Endometrial microvascular endothelial cells (primary cell): ENCODE results near the gene ZSWIM3. TPM values are rescaled to one million over a fixed set of nuclear protein-coding genes. Genes with fewer than 3 reads are reported as not detected.
"Not testable (repeated sequence)": the region's sequence is repeated elsewhere in the genome, so short reads cannot be mapped to it uniquely, and the experiment has no call there.

Source experiments
- in situ Hi-C: cut with HindIII; loops from 2 replicates; pipeline ENCODE4 v1.10.0; 2017; ENCODE audit warnings: low sequenced_read_pairs, low pct_unique_long_range_greater_than_20kb; ENCODE audit errors: inconsistent ontology term
- total RNA-seq: library from RNA; depleted of rRNA; stranded (reverse); fragments of >200 nt; gene quantifications from one replicate; pipeline ENCODE4 v1.2.3, GENCODE V29; 2015; ENCODE audit errors: inconsistent ontology term

Gene ZSWIM3
- total RNA-seq, 1 donor from 2014 or later: 4.9 TPM

- in situ Hi-C loops: no loop called here
Measured at GRCh38 chr20:45899046-45899835, 41.8 kb downstream of the ZSWIM3 start.

- in situ Hi-C loops: not testable (repeated sequence)
Measured at GRCh38 chr20:45901332-45901731, 43.9 kb downstream of the ZSWIM3 start.

- in situ Hi-C loops: no loop called here
Measured at GRCh38 chr20:45902199-45902701, 44.8 kb downstream of the ZSWIM3 start.

- in situ Hi-C loops: no loop called here
Measured at GRCh38 chr20:45904583-45905504, 47.4 kb downstream of the ZSWIM3 start.

GRCh38 chr20:45905505-45906079 lies 48.2 kb downstream of the ZSWIM3 start:
- in situ Hi-C loops: no loop called here

GRCh38 chr20:45907219-45907948 lies 50.0 kb downstream of the ZSWIM3 start:
- in situ Hi-C loops: no loop called here

- in situ Hi-C loops: no loop called here
Measured at GRCh38 chr20:45908084-45908483, 50.7 kb downstream of the ZSWIM3 start.

GRCh38 chr20:45909336-45909808 lies 52.0 kb downstream of the ZSWIM3 start:
- in situ Hi-C loops: no loop called here

GRCh38 chr20:45909817-45910669 lies 52.6 kb downstream of the ZSWIM3 start:
- in situ Hi-C loops: no loop called here

GRCh38 chr20:45910670-45911485 lies 53.5 kb downstream of the ZSWIM3 start:
- in situ Hi-C loops: no loop called here

GRCh38 chr20:45911486-45912343 lies 54.3 kb downstream of the ZSWIM3 start, which contains the start of gene PLTP:
TSS of gene PLTP (minus strand) at chr20:45912155. CDS start at chr20:45911452, 703 bp downstream.
- in situ Hi-C loops: no loop called here

GRCh38 chr20:45912344-45912682 lies 54.9 kb downstream of the ZSWIM3 start:
- in situ Hi-C loops: no loop called here

- in situ Hi-C loops: no loop called here
Measured at GRCh38 chr20:45913116-45913515, 55.7 kb downstream of the ZSWIM3 start.

GRCh38 chr20:45917790-45918141 lies 60.4 kb downstream of the ZSWIM3 start:
- in situ Hi-C loops: no loop called here

GRCh38 chr20:45918182-45918737 lies 60.8 kb downstream of the ZSWIM3 start:
- in situ Hi-C loops: no loop called here
